HG03439 (cell line): ENCODE results near the gene XPR1.
"Not testable (repeated sequence)": the region's sequence is repeated elsewhere in the genome, so short reads cannot be mapped to it uniquely, and the experiment has no call there.

Experiments
- ATAC-seq: cut with Tn5 transposase; IDR thresholded peaks from one replicate; pipeline ENCODE4 v1.9.1; 2021; ENCODE audit warnings: mild to moderate bottlenecking, moderate library complexity; ENCODE audit not compliant: unreplicated experiment

The XPR1 gene

GRCh38 chr1:180642781-180643180 lies 11.0 kb downstream of the XPR1 start:
- ATAC-seq, result no peak

GRCh38 chr1:180643693-180644092 lies 11.9 kb downstream of the XPR1 start:
- ATAC-seq, result no peak

GRCh38 chr1:180644526-180645192 lies 12.8 kb downstream of the XPR1 start:
- no peak for ATAC-seq

- ATAC-seq, result not testable (repeated sequence)
These were observed 13.4 kb downstream of the XPR1 start for GRCh38 chr1:180645261-180645660.

GRCh38 chr1:180646093-180646492 lies 14.3 kb downstream of the XPR1 start:
- no peak for ATAC-seq

DNA sequence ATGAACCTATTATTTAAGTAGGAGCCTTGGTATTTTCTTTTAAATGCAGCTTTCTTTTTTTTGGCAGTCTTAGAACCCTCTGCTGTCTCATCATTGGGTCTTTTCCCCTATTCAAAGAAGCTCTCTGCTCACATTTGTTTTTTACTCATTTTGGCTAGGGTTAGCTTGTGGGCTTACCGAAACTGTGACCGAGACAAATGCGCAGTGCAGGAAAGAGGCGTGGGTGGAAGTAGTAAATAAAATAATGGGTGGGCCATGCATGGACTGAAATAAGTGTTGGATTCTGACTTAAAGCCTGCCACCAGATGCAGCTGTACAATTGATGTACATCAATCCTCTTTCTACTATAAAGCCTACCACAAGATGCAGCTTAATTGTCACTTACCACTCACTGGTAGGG lies 14.7 kb downstream of the XPR1 start:
- ATAC-seq, result no peak

- no peak for ATAC-seq
These were observed 21.0 kb downstream of the XPR1 start for GRCh38 chr1:180652792-180653191.

DNA sequence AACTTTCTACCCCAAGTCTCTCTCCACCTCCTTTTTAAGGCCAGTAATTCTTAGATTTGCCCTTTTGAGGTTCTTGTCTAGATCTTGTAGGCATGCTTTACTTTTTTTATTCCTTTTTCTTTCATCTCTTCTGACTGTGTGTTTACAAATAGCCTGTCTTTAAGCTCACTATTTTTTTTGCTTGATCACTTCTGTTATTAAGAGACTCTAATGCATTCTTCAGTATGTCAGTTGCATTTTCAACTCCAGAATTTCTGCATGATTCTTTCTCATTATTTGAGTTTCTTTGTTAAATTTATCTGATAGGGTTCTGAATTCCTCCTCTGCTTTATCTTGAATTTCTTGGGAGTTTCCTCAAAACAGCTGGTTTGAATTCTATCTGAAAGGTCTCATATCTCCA lies 30.9 kb downstream of the XPR1 start:
- ATAC-seq, result no peak

DNA sequence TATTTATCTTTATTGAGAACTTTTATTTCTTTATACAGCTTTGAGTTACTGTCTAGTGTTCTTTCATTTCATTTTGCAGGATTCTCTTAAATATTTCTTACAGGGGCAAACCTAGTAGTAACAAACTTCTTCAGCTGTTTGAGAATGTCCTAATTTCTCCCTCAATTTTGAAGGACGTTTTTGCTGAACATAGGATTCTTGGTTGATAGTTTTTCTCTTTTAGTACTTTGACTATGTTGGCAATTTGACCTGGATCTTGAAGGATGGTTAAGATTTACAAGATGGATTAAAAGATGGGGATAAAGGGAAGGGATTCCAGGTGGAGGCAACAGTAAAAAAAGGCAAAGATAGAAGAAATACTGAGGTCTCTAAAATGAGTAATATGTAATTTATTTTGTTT lies 38.9 kb downstream of the XPR1 start:
- ATAC-seq, result no peak

DNA sequence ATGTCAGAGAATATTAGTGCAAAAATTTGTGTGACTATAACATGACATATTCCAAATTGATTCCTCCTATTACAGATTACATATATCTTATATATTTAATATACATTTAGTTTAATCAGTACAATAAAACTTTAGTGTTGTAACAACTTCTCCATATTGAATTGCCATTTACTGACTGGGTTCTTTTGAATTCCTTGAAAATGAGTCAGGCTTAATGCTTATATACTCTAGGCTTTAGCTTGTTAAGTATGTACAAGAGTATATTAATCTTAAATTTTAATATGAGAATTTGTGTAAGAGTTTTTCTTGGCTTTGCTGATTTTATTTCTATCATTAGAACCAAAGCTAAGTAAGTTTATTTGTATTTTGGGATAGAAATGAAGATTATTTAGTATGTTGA lies 40.3 kb downstream of the XPR1 start:
- ATAC-seq, result no peak

DNA sequence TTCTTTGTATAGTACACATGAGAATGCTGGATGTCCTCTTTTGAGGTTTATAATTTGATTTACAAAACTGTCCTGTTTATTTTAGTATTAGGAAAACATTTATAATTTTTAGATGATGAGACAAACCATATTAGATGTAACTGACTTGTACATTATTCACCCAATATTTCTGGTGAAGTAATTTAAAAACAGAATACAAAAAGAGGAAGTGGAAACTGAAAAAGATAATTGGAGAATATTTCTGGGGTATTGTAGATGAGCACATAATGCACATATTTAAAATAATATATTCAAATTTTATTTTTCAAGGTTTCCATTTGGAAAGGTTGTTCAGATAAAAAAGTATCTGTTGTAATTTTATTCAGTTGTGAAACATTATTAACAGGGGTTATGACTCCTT lies 40.7 kb downstream of the XPR1 start:
- no peak for ATAC-seq

DNA sequence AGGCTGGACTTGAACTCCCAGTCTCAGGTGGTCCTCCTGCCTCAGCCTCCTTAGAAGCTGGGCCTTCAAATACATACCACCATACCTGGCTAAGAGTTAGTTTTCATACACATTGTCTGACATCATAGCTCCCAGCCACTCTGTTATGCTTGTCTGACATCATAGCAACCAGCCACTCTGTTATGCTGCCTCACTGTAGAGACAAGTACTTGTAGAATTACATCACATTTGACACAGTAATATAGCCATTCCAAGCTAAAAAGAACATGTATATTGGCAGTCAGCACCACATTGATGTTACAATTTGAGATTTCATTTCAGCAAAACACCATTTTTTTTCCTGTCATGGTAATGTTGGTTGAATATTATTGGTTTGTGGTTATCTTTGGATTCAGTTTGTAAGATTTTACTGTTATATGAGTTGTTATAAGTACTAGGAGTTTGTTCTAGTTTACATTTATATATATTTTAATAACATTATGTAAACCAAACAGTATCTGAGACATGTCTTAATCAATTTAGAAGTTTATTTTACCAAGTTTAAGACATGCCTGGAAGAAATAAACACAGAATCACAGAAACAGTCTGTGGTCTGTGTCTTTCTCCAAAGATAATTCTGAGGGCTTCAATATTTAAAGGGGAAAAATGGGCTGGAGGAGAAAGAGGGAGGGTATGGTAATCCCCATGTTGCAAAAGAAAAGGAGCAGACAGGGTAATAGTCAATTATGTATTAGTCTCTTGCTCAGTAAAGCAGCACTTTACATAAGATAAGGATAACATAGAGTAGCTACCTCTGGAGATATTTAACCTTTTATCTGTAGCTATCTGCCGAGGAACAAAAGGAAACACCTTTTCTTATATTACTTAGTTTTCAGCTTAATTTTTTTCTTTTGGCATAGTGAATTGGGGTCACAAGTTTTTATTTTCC lies 43.0 kb downstream of the XPR1 start:
- no peak for ATAC-seq

GRCh38 chr1:180675586-180675985 lies 43.8 kb downstream of the XPR1 start:
- ATAC-seq, result no peak

DNA sequence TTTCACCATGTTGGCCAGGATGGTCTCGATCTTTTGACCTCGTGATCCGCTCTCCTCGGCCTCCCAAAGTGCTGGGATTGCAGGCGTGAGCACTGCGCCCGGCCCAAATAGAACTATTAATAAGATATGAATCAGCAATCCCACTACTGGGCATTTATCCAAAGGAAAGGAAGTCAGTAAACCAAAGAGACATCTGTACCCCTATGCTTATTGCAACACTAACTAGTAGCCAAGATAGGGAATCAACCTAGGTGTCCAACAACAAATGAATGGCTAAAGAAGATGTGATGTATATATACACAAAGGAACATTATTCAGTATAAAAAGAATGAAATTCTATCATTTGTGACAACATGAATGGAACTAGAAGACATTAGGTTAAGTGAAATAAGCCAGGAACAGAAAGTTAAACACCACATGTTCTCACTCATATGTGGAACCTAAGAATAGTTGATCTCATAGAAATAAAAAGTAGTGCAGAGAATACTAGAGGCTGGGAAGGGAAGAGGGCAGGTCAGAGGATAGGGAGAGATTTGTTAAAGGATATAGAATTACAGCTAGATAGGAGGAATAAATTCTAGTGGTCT lies 48.8 kb downstream of the XPR1 start:
- ATAC-seq, result no peak

- not testable (repeated sequence) for ATAC-seq
These were observed 51.3 kb downstream of the XPR1 start for GRCh38 chr1:180683117-180683516.

GRCh38 chr1:180691322-180691913 lies 59.6 kb downstream of the XPR1 start:
- ATAC-seq, result no peak

DNA sequence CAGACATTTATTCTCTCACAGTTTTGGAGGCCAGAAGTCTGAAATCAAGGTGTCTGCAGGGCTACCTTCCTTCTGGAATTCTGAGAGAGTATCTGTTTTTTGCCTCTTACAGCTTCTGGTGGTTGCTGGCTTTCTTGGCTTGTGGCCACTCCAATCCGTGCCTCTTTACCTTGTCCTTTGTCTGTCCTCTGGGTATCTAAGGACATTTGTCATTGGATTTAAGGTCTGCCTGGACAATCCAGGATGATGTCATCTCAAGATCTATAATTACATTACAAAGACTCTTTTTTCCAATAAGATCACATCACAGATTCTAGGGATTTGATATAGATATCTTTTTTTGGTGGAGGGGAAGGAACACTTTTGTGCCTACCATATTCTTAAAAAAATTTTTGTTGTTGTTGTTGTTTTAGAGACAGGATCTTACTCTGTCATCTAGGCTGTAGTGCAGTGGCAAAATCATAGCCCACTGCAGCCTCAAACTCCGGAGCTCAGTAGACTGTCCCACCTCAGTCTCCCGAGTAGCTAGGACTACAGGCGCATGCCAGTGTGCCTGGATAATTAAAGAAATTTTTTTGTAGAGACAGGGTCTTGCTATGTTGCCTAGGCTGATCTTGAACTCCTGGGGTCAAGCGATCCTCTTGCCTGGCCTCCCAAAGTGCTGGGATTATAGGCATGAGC lies 61.9 kb downstream of the XPR1 start:
- no peak for ATAC-seq

- ATAC-seq, result no peak
These were observed 63.5 kb downstream of the XPR1 start for GRCh38 chr1:180695282-180695681.

- ATAC-seq, result no peak
These were observed 64.5 kb downstream of the XPR1 start for GRCh38 chr1:180696361-180696760.

GRCh38 chr1:180698580-180698979 lies 66.8 kb downstream of the XPR1 start:
- no peak for ATAC-seq

- ATAC-seq, result not testable (repeated sequence)
These were observed 70.6 kb downstream of the XPR1 start for GRCh38 chr1:180702376-180702775.
